HG02884 (cell line): ENCODE results near the gene TOR1A.

Source experiments
- ATAC-seq: cut with Tn5 transposase; IDR thresholded peaks from one replicate; pipeline ENCODE4 v1.9.1; 2021; ENCODE audit warnings: mild to moderate bottlenecking, moderate library complexity; ENCODE audit not compliant: unreplicated experiment

TOR1A gene

DNA sequence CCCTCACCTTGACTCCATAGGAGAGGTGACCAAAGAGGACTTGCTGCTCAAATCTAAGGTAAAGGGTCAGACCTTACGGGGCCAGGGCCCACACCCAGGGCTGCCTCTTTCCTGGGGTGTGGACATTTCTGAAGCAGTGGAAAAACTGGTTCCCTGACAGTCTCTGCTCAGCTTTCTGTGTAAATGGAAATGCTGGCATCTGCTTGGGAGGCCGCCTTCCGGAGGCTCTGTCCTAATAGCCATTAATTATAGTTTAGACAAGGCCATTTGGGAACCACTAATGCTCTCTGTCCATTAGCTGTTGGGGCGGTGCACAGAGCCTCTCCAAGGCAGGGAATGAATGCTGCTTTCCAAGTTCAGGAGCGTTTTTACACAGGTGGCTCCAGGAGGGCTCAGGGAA is 28.6 kb upstream of the TOR1A start:
- no peak for ATAC-seq

DNA sequence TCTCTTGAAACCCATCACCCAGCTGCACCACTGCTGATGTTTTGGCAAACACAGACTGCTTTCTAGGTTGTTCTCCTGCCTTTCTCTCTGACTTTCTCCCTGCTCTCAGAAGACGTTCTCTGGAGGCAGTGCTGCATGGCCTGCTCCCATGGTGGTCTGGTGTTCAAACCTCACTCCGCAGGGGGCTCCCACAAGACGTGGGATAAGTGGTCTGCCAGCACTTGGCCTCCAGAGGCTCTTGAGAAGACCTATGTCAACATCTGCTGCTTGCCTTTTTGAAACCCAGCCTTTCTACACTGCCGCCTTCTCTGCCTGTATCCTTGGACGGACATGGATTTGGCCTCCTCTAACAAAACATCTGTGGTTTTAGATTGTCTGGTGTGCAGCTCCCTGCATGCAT is 27.9 kb upstream of the TOR1A start:
- no peak for ATAC-seq

GRCh38 chr9:129850821-129851550 is 27.1 kb upstream of the TOR1A start:
- ATAC-seq, result no peak

DNA sequence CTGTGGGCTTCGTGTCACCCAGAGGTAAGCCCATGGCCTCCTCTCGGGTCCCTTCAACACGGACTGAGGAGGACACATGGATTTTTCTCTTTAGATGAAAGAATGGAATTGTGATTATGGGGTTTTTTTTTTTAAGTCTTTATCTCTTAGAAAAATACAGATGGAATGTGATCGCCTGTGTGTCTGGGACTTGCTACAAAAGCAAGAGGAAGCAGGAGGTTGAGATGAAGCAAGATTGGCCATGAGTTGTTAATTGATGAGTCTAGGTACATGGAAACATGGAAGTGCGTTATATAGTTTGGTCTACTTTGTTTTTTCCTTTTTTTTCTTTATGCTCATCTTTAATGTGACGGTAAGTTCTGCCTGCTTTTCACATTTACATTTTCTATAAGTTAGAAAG is 26.0 kb upstream of the TOR1A start:
- ATAC-seq, result no peak

GRCh38 chr9:129848712-129849441 is 24.9 kb upstream of the TOR1A start:
- ATAC-seq, result no peak

DNA sequence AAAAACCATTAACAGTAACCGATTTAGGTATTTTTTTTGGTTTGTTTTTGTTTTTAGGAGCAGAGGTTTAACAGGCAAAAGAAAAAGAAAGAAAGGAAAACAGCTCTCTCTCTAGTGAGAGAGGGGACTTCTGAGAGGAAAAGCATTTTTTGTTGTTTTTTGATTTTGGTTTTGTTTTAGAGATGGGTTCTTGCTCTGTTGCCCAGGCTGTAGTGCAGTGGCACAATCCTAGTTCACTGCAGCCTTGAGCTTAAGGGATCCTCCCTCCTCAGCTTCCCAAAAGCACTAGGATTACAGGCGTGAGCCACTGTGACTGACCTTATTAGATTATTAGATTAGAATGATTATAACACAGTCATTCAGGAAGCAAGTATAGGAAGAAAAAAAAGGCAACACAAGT is 21.4 kb upstream of the TOR1A start:
- ATAC-seq, result no peak

GRCh38 chr9:129841071-129841470 is 17.1 kb upstream of the TOR1A start:
- no peak for ATAC-seq

DNA sequence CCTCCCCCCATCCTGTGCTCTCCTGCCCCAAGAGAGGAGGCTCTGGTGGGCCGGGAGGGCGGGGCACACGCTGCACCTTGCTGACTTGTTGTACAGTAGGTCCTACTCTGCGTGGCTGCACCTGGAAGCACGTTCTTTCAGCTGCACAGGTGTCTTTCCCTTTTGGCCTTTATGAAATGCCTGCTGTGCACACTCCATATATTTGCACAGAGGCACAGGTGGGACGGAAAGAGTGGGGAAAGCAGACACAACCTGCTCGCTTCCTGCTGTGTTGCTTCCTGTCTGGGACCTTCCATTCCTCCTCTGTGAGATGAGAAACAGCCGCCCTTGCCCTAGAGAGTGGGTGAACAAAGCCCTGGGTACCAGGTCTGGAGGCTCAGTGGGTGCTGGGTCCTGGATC is 16.1 kb upstream of the TOR1A start:
- ATAC-seq, result no peak

GRCh38 chr9:129839324-129840023 is 15.5 kb upstream of the TOR1A start:
- no peak for ATAC-seq

DNA sequence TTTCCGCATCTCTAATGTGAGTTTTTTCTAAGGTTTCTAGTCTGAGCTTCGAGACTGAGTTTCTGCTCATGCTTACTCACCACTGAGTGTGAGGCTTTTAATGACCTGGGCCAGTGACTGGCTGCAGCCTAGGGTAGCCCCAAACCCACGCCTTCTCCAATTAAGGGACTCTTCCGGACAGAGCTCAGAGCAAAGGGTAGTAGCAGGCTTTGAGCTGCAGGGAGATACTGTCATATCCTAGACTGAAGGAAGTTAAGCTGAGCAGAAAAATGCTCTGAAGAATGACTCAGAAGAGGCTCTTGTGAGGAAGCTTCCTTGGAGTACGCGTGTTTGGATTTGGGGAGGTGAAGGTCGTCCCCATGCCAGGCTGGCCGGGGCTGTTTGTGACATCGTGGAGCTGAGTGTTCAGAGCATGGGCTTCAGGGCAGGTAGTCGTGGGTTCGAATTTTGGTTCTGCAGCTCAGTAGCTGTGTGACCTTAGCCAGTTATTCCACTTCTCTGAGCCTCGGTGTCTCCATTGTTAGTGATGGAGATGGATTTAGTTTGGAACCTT is 14.8 kb upstream of the TOR1A start:
- ATAC-seq, result no peak

- ATAC-seq, result no peak
Observed at GRCh38 chr9:129836311-129837007, 12.5 kb upstream of the TOR1A start.

DNA sequence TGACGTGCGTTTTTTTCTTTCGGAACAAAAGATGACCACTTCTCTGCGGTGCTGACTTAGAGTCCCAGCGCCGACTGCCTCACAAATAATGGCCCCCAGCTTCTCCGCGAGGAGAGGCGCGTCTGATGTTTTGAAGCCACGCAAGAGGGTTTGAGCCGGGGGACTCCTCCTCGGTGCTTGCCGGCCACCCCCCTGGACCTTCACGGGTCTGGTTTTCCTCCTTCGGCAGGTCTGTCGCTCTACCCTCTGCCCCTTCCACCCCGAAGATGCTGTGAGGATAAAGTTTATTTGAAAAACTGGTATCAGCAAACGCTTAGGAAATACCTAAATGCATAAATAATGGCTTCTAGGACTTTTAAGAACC is 11.9 kb upstream of the TOR1A start:
- no peak for ATAC-seq

DNA sequence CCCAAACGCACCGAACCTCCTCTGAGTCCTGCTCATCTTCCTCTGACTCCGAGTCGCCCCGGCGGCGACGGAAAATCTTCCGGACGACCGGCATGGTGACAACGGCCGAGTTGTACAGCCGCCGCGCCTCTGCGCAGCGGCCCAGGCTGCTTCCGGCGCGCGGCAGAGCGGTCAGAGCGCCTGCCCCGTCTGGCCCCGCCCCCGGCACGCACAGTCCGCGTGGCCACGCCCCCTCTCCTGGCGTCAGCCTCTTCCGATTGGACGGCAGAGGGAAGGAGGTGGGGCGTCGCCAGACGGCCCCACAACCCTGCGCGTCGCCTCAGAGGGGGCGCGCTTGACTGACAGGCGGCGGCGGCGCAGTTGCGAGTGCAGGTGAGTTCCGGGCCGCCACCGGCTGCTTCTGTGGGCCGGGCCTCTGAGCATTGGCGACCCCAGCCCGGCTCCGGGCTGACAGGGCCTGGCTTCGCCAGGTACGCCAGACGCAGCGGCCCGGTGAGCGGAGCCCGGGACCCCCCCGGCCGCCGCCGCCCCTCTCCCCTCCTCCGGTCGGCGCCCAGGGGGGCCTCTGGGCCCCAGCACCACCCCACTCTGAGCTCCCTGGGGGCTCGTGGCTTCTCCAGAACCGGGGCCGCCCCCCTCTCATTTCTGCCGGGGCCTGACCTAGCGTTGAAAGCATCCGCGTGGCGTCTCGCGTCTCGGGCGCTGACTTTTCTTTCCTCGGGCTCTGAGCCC is 11.4 kb upstream of the TOR1A start, which contains the start of the genes C9orf78 and USP20:
Gene C9orf78 (minus strand): TSS at position 148 of the 732 bp plus-strand sequence. CDS start 54 bp downstream, at position 94.
Gene USP20 (plus strand): TSS at position 331 of the 732 bp plus-strand sequence. CDS start 17,098 bp downstream, outside the sequence.
- ATAC-seq, result peak; percentile 87

GRCh38 chr9:129834489-129835127 is 10.7 kb upstream of the TOR1A start:
- peak; percentile 9 for ATAC-seq

- ATAC-seq, result no peak
Observed at GRCh38 chr9:129832982-129833381, 9.0 kb upstream of the TOR1A start.

DNA sequence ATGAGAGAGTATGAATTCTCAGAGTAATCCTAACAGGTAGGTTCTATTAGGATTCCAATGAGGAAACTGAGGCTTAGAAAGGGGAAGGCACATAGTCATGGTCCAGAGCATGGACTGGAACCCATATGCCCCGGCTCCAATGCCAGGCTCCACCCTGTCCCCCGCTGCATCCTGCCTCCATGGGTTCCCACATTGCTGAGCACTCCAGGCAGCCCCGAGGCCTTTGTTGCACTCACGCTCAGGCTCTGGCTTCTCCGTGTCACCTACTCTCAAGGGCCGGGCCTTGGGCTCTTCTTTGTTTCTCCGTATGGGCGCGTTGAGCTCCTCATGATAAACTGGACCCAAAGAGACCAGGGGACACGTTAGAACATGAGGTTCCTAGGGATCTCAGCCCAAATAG is 5.0 kb upstream of the TOR1A start:
- ATAC-seq, result no peak

DNA sequence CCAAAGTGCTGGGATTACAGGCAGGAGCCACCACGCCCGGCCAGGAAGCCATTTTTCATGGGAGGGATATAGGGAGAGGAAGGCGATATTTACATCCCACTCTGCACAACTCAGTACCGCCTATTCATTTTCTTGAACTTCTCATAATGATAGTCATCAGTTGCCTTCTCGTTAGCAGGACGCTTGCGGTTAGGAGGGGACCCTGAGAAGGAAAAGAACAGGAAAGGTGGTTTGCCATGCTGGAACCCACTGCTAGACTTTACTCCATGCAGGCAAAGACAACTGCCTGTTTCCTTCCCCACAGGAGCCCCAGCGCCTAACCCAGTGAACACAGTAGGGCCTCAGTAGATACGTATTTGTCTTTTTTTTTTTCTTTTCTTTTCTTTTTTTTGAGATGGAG is 4.1 kb upstream of the TOR1A start:
- no peak for ATAC-seq

GRCh38 chr9:129826759-129827158 is 2.8 kb upstream of the TOR1A start:
- ATAC-seq, result no peak

GRCh38 chr9:129826344-129826743 is 2.4 kb upstream of the TOR1A start:
- no peak for ATAC-seq

GRCh38 chr9:129823542-129823934 is 398 bp downstream of the TOR1A start:
- ATAC-seq, result no peak
